ENCODE measurements around the gene PPM1H.

The PPM1H gene

GRCh38 chr12:62601765-62602164, 333.2 kb downstream of the PPM1H start (continued):
- no peak for TF ChIP-seq INSM2 (tag by site-specific recombination; IDR thresholded peaks at IDR 0.05)
- no peak for TF ChIP-seq ZNF121 (tag by site-specific recombination; IDR thresholded peaks at IDR 0.05)

GRCh38 chr12:62599854-62600437, 335.0 kb downstream of the PPM1H start:
- Histone ChIP-seq H3K9me3 (ENCODE audit: control insufficient read depth, insufficient read depth, low read depth, low read length) (no peaks in the 10 kb centered on the region), H3K27ac (ENCODE audit: extremely low read depth, low read depth, low read length) (no peak overlapping the region), H3K36me3 (ENCODE audit: control insufficient read depth in 2 of 2, insufficient read depth in 1 of 2, low read length in 2 of 2) (no peaks in the 10 kb centered on the region), H3K4me1 (ENCODE audit: control insufficient read depth, insufficient read depth, low read length) (peaks cover 3% of the 10 kb centered on the region; the same call in 1 of the 2 replicates), H3K4me3 (ENCODE audit: low read depth, low read length) (no peak overlapping the region)
- POLR2A ChIA-PET: no interaction called here
- CTCF ChIA-PET: interaction anchor here (0.6 to 1.0 kb wide), 4 partner anchors 9 to 757 kb away, joined by 3 to 5 read pairs (median 4); no protein-coding TSS in a partner anchor
- TF ChIP-seq ZNF114 (tag by site-specific recombination; IDR thresholded peaks at IDR 0.05) (no peak), ZNF280C (tag by site-specific recombination; IDR thresholded peaks at IDR 0.05) (no peak), YY2 (tag by site-specific recombination; IDR thresholded peaks at IDR 0.05) (no peak), GLIS2 (tag by site-specific recombination; IDR thresholded peaks at IDR 0.05) (no peak), ZNF768 (tag by site-specific recombination; IDR thresholded peaks at IDR 0.05) (no peak), ZNF10 (tag by site-specific recombination; IDR thresholded peaks at IDR 0.05) (no peak), ZNF311 (tag by site-specific recombination; IDR thresholded peaks at IDR 0.05; ENCODE audit: borderline replicate concordance) (no peak), TRIM28 (IDR thresholded peaks at IDR 0.05; ENCODE audit: borderline replicate concordance, low read length) (no peak), ZNF132 (tag by site-specific recombination; IDR thresholded peaks at IDR 0.05; ENCODE audit: borderline replicate concordance) (no peak), PRDM1 (tag by site-specific recombination; IDR thresholded peaks at IDR 0.05) (no peak), ZNF521 (tag by site-specific recombination; IDR thresholded peaks at IDR 0.05) (no peak), RBAK (tag by site-specific recombination; IDR thresholded peaks at IDR 0.05) (no peak), ZNF837 (tag by site-specific recombination; IDR thresholded peaks at IDR 0.05) (no peak), ZNF24 (tag by site-specific recombination; IDR thresholded peaks at IDR 0.05) (no peak), WT1 (tag by site-specific recombination; IDR thresholded peaks at IDR 0.05) (no peak), ZNF416 (tag by site-specific recombination; IDR thresholded peaks at IDR 0.05) (no peak)

GRCh38 chr12:62598846-62599245, 336.1 kb downstream of the PPM1H start:
- POLR2A ChIA-PET: no interaction called here
- H3K4me1 ChIP-seq (ENCODE audit: control insufficient read depth, insufficient read depth, low read length): 0 out of 2 replicates have a peak, but pooled peaks cover 3% of the 10 kb centered on the region
- CTCF ChIA-PET: interaction anchor here (0.7 to 0.9 kb wide), 3 partner anchors 130 to 195 kb away, joined by 3 to 4 read pairs (median 4); no protein-coding TSS in a partner anchor
- no peaks in the 10 kb centered on the region for H3K36me3 ChIP-seq (ENCODE audit: control insufficient read depth in 2 of 2, insufficient read depth in 1 of 2, low read length in 2 of 2)
- no peak overlapping the region for H3K4me3 ChIP-seq (ENCODE audit: low read depth, low read length)
- no peak overlapping the region for H3K27ac ChIP-seq (ENCODE audit: extremely low read depth, low read depth, low read length)
- H3K9me3 ChIP-seq (ENCODE audit: control insufficient read depth, insufficient read depth, low read depth, low read length): no peaks in the 10 kb centered on the region
- TF ChIP-seq ZNF501 (tag by site-specific recombination; IDR thresholded peaks at IDR 0.05) (no peak), ZNF473 (tag by site-specific recombination; IDR thresholded peaks at IDR 0.05) (no peak), ZNF768 (tag by site-specific recombination; IDR thresholded peaks at IDR 0.05) (no peak), ZNF391 (tag by site-specific recombination; IDR thresholded peaks at IDR 0.05; ENCODE audit: borderline replicate concordance, low read depth) (no peak), SCRT2 (tag by site-specific recombination; IDR thresholded peaks at IDR 0.05) (no peak), ZNF114 (tag by site-specific recombination; IDR thresholded peaks at IDR 0.05) (no peak), ZNF791 (tag by site-specific recombination; IDR thresholded peaks at IDR 0.05) (no peak), GFI1B (tag by site-specific recombination; IDR thresholded peaks at IDR 0.05) (no peak), PRDM10 (tag by site-specific recombination; IDR thresholded peaks at IDR 0.05) (no peak), ZBTB21 (tag by site-specific recombination; IDR thresholded peaks at IDR 0.05) (no peak)
